Suppressor macrophage treated with lipopolysaccharide for 4 hours (primary cell): ENCODE measurements around the gene CDK5RAP1.
A peak's percentile ranks its signal among the peaks of the same experiment; 100 is the strongest.
"Not testable (repeated sequence)": the region's sequence is repeated elsewhere in the genome, so short reads cannot be mapped to it uniquely, and the experiment has no call there.

Experiments used
- DNase-seq: peaks from one replicate; pipeline ENCODE4 v3.0.0-alpha.2; 2020

Gene CDK5RAP1

GRCh38 chr20:33418033-33418432, 16.7 kb upstream of the CDK5RAP1 start:
- no peak for DNase-seq

- DNase-seq = no peak
These were observed 14.6 kb upstream of the CDK5RAP1 start for GRCh38 chr20:33415948-33416347.

- DNase-seq = no peak
These were observed 11.1 kb upstream of the CDK5RAP1 start for GRCh38 chr20:33412484-33412838.

GRCh38 chr20:33411711-33412483, 10.6 kb upstream of the CDK5RAP1 start:
- DNase-seq = no peak

- no peak for DNase-seq
These were observed 9.9 kb upstream of the CDK5RAP1 start for GRCh38 chr20:33411242-33411641.

- DNase-seq = no peak
These were observed 8.9 kb upstream of the CDK5RAP1 start for GRCh38 chr20:33410081-33410742.

GRCh38 chr20:33408716-33409654, 7.7 kb upstream of the CDK5RAP1 start:
- DNase-seq = no peak

- DNase-seq = no peak
These were observed 7.0 kb upstream of the CDK5RAP1 start for GRCh38 chr20:33408313-33408712.

- DNase-seq = no peak
These were observed 6.5 kb upstream of the CDK5RAP1 start for GRCh38 chr20:33407796-33408195.

- DNase-seq = peak; percentile 58
These were observed 5.9 kb upstream of the CDK5RAP1 start for GRCh38 chr20:33407251-33407650.

GRCh38 chr20:33404281-33404680, 3.0 kb upstream of the CDK5RAP1 start:
- DNase-seq = no peak

GRCh38 chr20:33401921-33402369, 626 bp upstream of the CDK5RAP1 start:
- peak; percentile 18 for DNase-seq

GRCh38 chr20:33400812-33401183, 521 bp downstream of the CDK5RAP1 start:
- no peak for DNase-seq

- DNase-seq = peak; percentile 28
These were observed 1.4 kb downstream of the CDK5RAP1 start for GRCh38 chr20:33399924-33400323.

- DNase-seq = no peak
These were observed 6.6 kb downstream of the CDK5RAP1 start for GRCh38 chr20:33394718-33395117.

- no peak for DNase-seq
These were observed 7.7 kb downstream of the CDK5RAP1 start for GRCh38 chr20:33393609-33394008.

- no peak for DNase-seq
These were observed 9.4 kb downstream of the CDK5RAP1 start for GRCh38 chr20:33391722-33392415.

GRCh38 chr20:33389326-33389725, 12.0 kb downstream of the CDK5RAP1 start:
- DNase-seq = not testable (repeated sequence)

GRCh38 chr20:33388268-33388667, 13.1 kb downstream of the CDK5RAP1 start:
- DNase-seq = no peak

GRCh38 chr20:33387177-33387576, 14.1 kb downstream of the CDK5RAP1 start:
- DNase-seq = peak; percentile 58

GRCh38 chr20:33386673-33387072, 14.6 kb downstream of the CDK5RAP1 start:
- DNase-seq = no peak

GRCh38 chr20:33377366-33377765, 24.0 kb downstream of the CDK5RAP1 start:
- DNase-seq = no peak
